ENCODE measurements around the gene AGAP5.
"Not testable (repeated sequence)": the region's sequence is repeated elsewhere in the genome, so short reads cannot be mapped to it uniquely, and the experiment has no call there.

AGAP5 gene

DNA sequence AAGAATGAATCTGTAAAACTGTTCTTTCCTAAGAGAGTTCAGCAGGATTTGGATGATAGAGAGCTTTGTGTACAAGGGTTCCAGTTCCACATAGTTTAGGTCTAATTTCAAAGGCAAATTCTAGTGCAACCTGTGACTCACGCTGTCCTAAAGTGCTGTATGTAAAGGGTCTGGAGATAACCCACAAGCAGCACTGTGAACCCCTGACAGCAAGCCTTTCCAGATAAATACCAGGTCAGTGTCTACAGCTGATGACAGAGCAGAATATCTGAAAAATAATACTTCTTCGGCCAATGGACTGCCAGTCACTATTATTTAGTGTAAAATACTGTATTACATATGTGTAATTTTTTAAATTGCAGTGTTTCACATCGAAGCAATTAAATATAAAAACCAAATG is 16.0 kb upstream of the AGAP5 start:
- not testable (repeated sequence) for DNase-seq

- not testable (repeated sequence) for DNase-seq
Measured at GRCh38 chr10:73711683-73712082, 13.8 kb upstream of the AGAP5 start.

DNA sequence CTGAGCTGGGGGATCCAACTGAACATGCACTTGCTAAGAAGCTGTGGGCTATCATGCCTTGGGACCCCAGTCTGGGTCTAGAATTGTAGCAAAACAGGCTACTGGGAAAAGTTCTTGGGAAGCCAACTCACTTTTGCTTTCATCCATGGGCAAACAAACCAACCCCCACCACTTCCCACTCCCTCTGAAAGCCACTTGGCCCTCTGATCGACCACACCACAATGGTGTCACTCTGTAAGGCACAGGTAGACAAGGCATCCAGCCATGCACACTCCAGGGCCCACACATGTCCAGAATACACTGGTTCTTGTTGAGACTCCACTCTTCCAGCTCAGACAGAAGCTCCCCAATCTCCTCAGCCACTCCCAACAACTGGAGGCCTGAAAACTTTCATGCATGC is 10.2 kb upstream of the AGAP5 start:
- DNase-seq, result not testable (repeated sequence)

GRCh38 chr10:73707628-73708027 is 9.7 kb upstream of the AGAP5 start:
- not testable (repeated sequence) for DNase-seq

DNA sequence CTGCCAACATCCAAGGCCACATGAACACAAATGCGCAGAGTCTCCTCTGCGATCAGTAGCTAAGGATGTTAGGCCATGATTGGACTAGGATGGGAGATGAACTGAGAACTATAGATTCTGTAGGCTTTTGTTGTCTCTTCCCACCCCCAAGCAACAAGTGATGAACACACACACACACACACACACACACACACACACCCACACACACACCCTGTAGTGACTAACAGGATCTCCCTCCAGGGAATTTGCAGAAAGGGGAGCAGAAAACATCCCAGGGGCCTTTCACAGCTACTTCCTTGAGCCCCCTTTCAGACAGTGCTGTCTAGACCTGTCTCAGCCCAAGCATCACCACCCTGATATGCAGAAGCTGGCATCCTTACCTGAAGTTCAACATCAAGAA is 8.6 kb upstream of the AGAP5 start:
- DNase-seq, result not testable (repeated sequence)

DNA sequence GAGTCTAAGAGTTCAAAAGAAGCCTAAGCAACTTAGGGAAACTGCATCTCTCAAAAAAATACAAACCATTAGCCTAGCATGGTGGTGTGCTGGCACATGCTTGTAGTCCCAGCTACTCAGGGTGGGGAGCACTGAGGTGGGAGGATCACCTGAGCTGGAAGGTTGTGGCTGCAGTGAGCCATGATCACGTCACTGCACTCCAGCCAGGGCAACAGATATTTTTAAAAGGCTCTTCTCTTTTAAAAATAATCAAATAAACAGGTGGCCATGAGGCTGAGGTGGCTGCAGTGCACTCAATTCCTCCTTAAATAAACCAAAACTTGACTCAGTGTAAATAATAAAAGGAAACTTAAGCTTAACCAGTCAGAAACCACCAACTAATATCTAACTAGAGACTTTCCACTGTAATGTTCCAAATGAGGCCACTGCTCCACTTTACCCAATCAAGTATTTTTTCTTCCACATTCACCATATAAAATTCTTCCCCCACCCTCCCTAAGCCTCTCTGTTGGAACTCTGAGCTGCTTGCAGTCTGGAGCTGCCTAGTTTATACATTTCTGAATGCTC is 7.7 kb upstream of the AGAP5 start:
- not testable (repeated sequence) for DNase-seq

DNA sequence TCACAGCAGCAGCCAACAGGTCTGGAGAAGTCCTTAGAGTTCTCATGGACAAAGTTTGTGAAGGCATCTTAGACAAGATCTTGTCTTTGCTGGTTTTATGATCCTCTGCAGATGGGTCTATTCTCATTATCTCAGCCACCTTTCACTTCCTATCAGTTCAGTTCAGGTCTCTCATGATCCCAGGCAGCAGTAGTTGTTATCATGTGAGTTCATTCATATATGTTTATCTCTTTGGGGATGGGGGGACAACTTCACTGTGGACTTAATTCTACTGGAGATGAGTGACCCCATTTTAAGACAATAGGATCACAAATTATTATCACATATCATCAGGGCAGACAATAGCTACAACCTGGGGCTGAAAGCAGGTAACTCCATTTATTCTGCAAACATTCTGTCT is 6.0 kb upstream of the AGAP5 start:
- not testable (repeated sequence) for DNase-seq

DNA sequence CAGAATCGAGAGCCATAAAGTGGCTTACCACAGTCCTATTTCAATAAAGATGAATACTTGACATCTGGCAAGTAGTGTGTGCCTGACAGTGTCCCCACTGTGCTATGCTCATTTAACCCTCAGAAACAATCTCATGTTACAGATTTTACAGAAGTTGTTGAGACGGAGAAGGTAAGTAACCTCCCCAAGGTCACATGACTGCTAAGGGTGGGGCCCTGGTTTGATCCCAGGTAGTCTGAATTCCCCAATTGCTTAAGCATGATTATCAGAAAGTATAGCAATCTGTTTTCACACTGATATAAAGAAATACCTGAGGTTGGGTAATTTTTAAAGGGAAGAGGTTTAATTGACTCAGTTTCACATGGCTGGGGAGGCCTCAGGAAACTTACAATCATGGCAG is 910 bp upstream of the AGAP5 start:
- not testable (repeated sequence) for DNase-seq

GRCh38 chr10:73695302-73695701 is 2.6 kb downstream of the AGAP5 start:
- DNase-seq, result not testable (repeated sequence)

- DNase-seq, result not testable (repeated sequence)
Measured at GRCh38 chr10:73690755-73691154, 7.2 kb downstream of the AGAP5 start.

DNA sequence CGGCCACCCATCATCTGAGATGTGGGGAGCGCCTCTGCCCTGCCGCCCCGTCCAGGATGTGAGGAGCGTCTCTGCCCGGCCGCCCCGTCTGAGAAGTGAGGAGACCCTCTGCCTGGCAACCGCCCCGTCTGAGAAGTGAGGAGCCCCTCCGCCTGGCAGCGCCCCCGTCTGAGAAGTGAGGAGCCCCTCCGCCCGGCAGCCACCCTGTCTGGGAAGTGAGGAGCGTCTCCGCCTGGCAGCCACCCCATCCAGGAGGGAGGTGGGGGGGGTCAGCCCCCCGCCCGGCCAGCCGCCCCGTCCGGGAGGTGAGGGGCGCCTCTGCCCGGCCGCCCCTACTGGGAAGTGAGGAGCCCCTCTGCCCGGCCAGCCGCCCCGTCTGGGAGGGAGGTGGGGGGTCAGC is 8.3 kb downstream of the AGAP5 start:
- DNase-seq, result not testable (repeated sequence)

GRCh38 chr10:73687641-73688040 is 10.3 kb downstream of the AGAP5 start:
- DNase-seq, result not testable (repeated sequence)

- DNase-seq, result not testable (repeated sequence)
Measured at GRCh38 chr10:73674546-73674945, 23.4 kb downstream of the AGAP5 start.

DNA sequence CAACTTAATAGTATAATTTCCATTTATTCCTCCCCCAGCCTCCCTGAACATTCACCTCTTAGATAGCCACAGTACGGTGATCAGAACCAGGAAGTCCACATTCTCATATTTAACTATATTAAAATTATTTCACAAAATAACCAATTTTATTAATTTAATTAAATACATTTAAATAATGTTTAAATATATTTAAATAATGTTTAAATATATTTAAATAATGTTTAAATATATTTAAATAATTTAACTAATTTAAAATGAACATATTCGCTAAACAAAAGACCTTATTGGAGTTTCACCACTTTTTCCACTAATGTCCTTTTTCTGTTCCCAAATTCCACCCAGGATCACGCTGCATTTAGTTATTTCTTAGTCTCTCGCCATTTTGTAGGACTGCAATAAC is 29.5 kb downstream of the AGAP5 start:
- not testable (repeated sequence) for DNase-seq

GRCh38 chr10:73666153-73666809 is 31.6 kb downstream of the AGAP5 start:
- not testable (repeated sequence) for DNase-seq

GRCh38 chr10:73665581-73665980 is 32.3 kb downstream of the AGAP5 start:
- not testable (repeated sequence) for DNase-seq

GRCh38 chr10:73664156-73665040 is 33.5 kb downstream of the AGAP5 start:
- not testable (repeated sequence) for DNase-seq

- not testable (repeated sequence) for DNase-seq
Measured at GRCh38 chr10:73663621-73664020, 34.3 kb downstream of the AGAP5 start.

DNA sequence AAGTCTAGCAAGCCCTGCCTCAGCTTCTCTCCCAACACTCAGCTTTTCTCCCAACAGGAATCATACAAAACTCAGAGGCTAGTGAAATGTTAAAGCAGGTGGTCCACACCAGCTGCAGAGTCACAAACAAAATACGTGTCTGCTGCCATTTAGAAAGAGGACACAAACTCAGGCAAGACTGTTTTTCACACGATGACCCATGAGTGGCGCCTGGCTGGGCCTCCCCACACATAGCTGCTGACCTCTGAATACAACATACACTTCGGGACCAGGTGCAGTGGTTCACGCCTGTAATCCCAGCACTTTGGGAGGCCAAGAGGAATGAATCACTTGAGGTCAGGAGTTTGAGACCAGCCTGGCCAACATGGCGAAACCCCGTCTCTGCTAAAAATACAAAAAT is 35.2 kb downstream of the AGAP5 start:
- not testable (repeated sequence) for DNase-seq

DNA sequence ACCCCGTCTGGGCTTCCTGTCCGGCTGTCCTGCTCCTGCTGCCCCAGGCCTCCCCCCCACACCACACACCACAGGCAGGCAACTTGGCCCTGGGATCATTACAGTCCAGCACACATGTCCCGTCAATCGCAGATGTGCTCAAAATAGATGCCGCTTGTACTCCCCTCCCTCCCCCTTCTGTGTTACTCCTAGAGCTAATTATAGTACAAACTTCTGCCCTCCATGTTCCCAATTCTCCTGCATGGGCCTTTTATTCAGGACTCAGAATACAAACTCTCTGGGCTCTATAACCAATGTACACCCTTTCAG is 42.0 kb downstream of the AGAP5 start, which contains the start of gene SYNPO2L:
SYNPO2L (minus strand) TSS at position 40 of the 309 bp plus-strand sequence. CDS start 107 bp downstream, outside the sequence.
- DNase-seq, result no peak

- DNase-seq, result no peak
Measured at GRCh38 chr10:73655257-73655989, 42.5 kb downstream of the AGAP5 start.

- no peak for DNase-seq
Measured at GRCh38 chr10:73653701-73654100, 44.2 kb downstream of the AGAP5 start.

DNA sequence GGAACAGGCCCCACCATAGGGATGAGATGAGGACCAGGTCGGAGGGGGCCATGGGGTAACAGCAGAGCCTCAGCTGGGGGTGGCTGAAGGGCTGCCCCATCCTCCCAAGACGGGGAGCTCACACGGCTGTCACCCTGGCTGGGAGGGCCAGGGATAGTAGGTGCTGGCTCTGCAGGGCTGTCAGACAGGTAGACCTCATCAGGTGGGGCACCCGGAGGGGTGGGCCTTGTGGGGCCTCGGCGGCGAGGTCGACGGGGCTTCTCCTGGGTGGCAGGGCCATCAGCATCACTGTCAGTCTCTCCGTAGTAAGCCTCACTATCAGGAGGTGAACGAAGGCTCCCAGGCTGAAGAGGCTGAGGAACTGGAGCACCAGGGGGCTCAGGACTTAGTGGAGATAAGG is 44.7 kb downstream of the AGAP5 start:
- no peak for DNase-seq
